ENCODE measurements around the gene PRR29. TPM values are rescaled to one million over a fixed set of nuclear protein-coding genes. Genes with fewer than 3 reads are reported as not detected.

PRR29 gene
- total RNA-seq, 4 donors from 2014 or later = 1.7 to 5.6 (median 4.2) TPM

DNA sequence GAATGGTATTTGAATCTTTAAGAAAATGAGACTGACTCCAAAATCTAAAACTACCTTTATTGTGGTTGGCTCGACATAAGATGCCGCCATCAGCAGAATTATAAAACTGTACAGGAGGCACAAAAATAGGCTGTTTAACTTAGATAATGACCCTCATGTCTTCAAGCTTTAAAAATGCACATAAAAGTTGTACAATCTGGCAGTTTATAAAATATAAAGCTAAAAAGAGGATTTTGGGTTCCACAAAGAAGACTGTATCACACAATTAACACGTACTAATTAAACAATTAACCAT lies 40.9 kb downstream of the PRR29 start:
- intact Hi-C loops (cut with DNase I) = no loop called here
- no peaks in the 10 kb centered on the region for H3K27me3 ChIP-seq
- no peak overlapping the region for H3K27ac ChIP-seq
- 92 to 99% methylated on average over 3 of the region's 3 CpGs for WGBS, 2 donors
- peaks cover 6 to 8% of the 10 kb centered on the region in 2 donors for H3K36me3 ChIP-seq
- no peak for TF ChIP-seq POLR2A (IDR thresholded peaks at IDR 0.05)
- TF ChIP-seq, protein P1, sequence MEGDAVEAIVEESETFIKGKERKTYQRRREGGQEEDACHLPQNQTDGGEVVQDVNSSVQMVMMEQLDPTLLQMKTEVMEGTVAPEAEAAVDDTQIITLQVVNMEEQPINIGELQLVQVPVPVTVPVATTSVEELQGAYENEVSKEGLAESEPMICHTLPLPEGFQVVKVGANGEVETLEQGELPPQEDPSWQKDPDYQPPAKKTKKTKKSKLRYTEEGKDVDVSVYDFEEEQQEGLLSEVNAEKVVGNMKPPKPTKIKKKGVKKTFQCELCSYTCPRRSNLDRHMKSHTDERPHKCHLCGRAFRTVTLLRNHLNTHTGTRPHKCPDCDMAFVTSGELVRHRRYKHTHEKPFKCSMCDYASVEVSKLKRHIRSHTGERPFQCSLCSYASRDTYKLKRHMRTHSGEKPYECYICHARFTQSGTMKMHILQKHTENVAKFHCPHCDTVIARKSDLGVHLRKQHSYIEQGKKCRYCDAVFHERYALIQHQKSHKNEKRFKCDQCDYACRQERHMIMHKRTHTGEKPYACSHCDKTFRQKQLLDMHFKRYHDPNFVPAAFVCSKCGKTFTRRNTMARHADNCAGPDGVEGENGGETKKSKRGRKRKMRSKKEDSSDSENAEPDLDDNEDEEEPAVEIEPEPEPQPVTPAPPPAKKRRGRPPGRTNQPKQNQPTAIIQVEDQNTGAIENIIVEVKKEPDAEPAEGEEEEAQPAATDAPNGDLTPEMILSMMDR (IDR thresholded peaks at IDR 0.05) = no peak
- no peaks in the 10 kb centered on the region for H3K4me1 ChIP-seq
- DNase-seq = no peak
- H3K4me3 ChIP-seq (replicated peaks in 1 of 3) = no peak overlapping the region
- no peaks in the 10 kb centered on the region for H3K9me3 ChIP-seq

DNA sequence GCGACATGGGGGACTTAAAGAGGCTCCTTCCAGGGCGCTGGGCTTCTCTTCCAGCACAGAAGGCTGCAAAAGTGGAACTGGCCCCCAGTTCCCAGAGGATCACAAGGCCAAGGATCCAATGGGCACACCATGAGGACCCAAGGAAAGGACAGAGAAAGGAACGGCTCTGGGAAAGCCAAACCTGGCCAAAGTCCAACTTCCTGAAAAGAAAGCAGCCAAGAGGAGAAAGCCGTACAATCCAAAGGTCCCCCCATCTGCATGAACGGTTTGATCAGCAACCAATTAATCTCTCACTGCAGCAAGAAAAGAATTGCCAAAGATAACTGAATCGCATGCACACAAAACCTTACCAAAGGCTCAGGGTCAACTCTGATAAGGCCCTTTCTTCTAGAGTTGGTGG lies 42.1 kb downstream of the PRR29 start:
- H3K27me3 ChIP-seq = no peaks in the 10 kb centered on the region
- peaks cover 15 to 19% of the 10 kb centered on the region in 2 donors for H3K36me3 ChIP-seq
- H3K9me3 ChIP-seq = no peaks in the 10 kb centered on the region
- no peak for TF ChIP-seq POLR2A (IDR thresholded peaks at IDR 0.05)
- TF ChIP-seq, protein P1 (IDR thresholded peaks at IDR 0.05) = no peak
- WGBS, 2 donors = 73 to 75% methylated on average over 6 of the region's 6 CpGs
- no peak overlapping the region for H3K27ac ChIP-seq
- no peaks in the 10 kb centered on the region for H3K4me1 ChIP-seq
- intact Hi-C loops (cut with DNase I) = no loop called here
- H3K4me3 ChIP-seq (replicated peaks in 1 of 3) = no peak overlapping the region
- DNase-seq = no peak

DNA sequence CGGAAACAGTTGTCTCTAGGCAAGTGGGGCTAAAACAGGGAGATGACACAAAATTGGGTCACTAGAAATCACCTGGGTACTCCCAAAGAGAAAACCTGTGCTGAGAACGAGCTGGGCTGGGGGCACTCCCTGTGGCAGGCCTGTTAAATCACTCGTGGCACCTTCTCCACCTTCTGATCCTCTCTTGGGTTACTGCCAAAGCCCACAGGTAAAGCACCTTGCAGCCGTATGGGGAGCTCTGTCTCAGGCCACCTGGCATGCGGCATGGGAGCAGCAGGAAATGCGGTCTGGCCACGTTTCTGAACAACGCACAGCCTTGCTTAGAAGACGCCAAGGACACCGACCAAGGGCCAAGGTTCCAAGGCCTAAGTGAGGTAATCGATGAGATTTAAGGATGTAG lies 43.8 kb downstream of the PRR29 start:
- no peaks in the 10 kb centered on the region for H3K9me3 ChIP-seq
- H3K4me1 ChIP-seq = no peaks in the 10 kb centered on the region
- TF ChIP-seq, protein P1 (IDR thresholded peaks at IDR 0.05) = no peak
- TF ChIP-seq POLR2A (IDR thresholded peaks at IDR 0.05) = no peak
- no peaks in the 10 kb centered on the region for H3K27me3 ChIP-seq
- no peak for DNase-seq
- intact Hi-C loops (cut with DNase I) = no loop called here
- no peak overlapping the region for H3K27ac ChIP-seq
- 73 to 81% methylated on average over 11 of the region's 11 CpGs for WGBS, 2 donors
- H3K36me3 ChIP-seq = peaks cover 30 to 31% of the 10 kb centered on the region in 2 donors
- H3K4me3 ChIP-seq (replicated peaks in 1 of 3) = no peak overlapping the region

DNA sequence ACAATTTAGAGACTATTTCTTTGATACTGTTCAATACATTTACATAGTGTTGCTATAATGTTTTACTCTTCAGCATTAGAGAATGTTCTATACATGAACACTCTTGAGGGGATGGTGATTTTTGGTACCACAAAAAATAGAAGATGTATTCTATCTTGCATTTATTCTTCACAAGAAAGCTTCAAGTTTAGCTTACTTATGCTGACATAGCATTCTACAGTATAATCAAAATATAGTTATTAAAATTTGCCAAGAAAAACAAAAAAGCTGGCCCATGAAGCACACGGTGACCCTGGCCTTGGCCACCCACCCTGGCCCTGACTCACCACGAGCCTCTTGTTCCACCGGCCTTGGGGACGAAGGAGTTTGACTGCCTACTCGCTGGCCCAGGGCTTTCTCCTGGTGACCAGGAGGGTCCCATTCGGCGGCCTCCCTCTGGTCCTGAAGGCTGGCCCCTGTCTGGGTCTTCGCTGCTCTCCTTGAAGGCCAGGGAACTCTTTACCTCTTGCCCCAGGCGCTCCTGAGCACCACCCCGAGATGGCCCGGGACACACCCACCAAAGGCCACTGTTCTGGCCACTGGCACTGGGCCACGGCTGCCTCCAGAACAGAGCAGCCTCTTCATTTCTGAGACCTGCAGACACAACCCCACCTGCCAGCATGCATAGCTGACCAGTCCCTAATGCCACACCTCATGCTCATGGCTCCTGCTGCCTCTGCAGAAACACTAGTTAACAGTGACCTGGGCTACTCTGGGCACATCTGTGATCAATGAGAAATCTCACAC lies 44.7 kb downstream of the PRR29 start:
- Histone ChIP-seq H3K27ac (no peak overlapping the region), H3K27me3 (no peaks in the 10 kb centered on the region), H3K4me3 (replicated peaks in 1 of 3) (no peak overlapping the region), H3K36me3 (peaks cover 34 to 38% of the 10 kb centered on the region in 2 donors), H3K9me3 (no peaks in the 10 kb centered on the region), H3K4me1 (no peaks in the 10 kb centered on the region)
- WGBS, 2 donors = 77 to 92% methylated on average over 9 to 12 of the region's 12 CpGs
- intact Hi-C loops (cut with DNase I) = no loop called here
- TF ChIP-seq POLR2A (IDR thresholded peaks at IDR 0.05) = no peak
- TF ChIP-seq, protein P1 (IDR thresholded peaks at IDR 0.05) = no peak
- no peak for DNase-seq

DNA sequence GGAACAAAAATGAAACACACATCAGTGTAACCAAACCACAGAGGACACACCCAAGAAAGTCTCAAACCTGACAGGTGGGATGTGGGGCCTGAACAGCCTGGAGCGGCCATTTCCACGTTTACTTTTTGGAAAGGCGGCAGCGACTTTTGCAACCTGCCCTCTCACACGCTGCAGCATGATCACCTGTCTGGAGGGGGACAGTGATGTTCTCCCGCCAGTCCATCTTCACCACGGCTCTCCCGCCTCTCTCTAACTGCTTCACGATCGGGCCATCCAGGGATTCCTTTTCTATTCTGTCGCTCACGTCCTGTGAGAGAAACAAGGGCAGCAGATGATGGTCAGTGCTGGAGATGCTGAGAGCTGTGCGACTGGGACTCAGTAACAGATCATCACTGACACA lies 47.0 kb downstream of the PRR29 start:
- Histone ChIP-seq H3K27ac (no peak overlapping the region), H3K36me3 (peaks cover 47 to 54% of the 10 kb centered on the region in 2 donors), H3K4me1 (no peaks in the 10 kb centered on the region), H3K4me3 (replicated peaks in 1 of 3) (no peak overlapping the region), H3K9me3 (no peaks in the 10 kb centered on the region), H3K27me3 (no peaks in the 10 kb centered on the region)
- intact Hi-C loops (cut with DNase I) = no loop called here
- DNase-seq = no peak
- WGBS, 2 donors = 89 to 90% methylated on average over 13 of the region's 13 CpGs
- TF ChIP-seq, protein P1 (IDR thresholded peaks at IDR 0.05) = no peak
- no peak for TF ChIP-seq POLR2A (IDR thresholded peaks at IDR 0.05)
